IPS DF 6.9 (cell line): ENCODE results near the gene MYL1.

ENCODE experiments used
- DNase-seq: peaks from one replicate; pipeline ENCODE4 v3.0.0-alpha.2; 2013; ENCODE audit warnings: low read depth, low spot score
- H3K27ac ChIP-seq: one replicate; pipeline ENCODE4 v1.5.1; 2013; ENCODE audit warnings: low read length, control low read depth
- H3K27me3 ChIP-seq: 2 replicates; pipeline ENCODE4 v1.6.1; 2013; ENCODE audit warnings: mild to moderate bottlenecking, low read length; ENCODE audit not compliant: control insufficient read depth, insufficient read depth
- H3K36me3 ChIP-seq: 2 replicates; pipeline ENCODE4 v1.6.1; 2013; ENCODE audit warnings: low read length; ENCODE audit not compliant: control insufficient read depth, insufficient read depth
- H3K4me1 ChIP-seq: 2 replicates; pipeline ENCODE4 v1.6.1; 2013; ENCODE audit warnings: low read length; ENCODE audit not compliant: control insufficient read depth, insufficient read depth
- H3K4me3 ChIP-seq: 2 replicates; pipeline ENCODE4 v1.5.1; 2013; ENCODE audit warnings: mild to moderate bottlenecking, low read length
- H3K9me3 ChIP-seq: 2 replicates; pipeline ENCODE4 v1.6.1; 2013; ENCODE audit warnings: low read length, inconsistent platforms; ENCODE audit not compliant: control insufficient read depth, insufficient read depth
- WGBS: extraction: QIAGEN DNeasy Blood & Tissue Kit; methylation state at CpG from one replicate; pipeline ENCODE4 v1.1.7; 2013; ENCODE audit warnings: mixed read lengths, missing lambda C conversion rate; ENCODE audit not compliant: insufficient read length, insufficient coverage; 5-methylcytosine and 5-hydroxymethylcytosine counted together

MYL1 gene

GRCh38 chr2:210268281-210268680 is 46.7 kb downstream of the MYL1 start:
- DNase-seq, result no peak
- WGBS, result no CpG with 5 or more reads among the region's 1 CpG
- no peaks in the 10 kb centered on the region for H3K27me3 ChIP-seq

GRCh38 chr2:210267698-210268097 is 47.3 kb downstream of the MYL1 start:
- Histone ChIP-seq H3K36me3 (no peaks in the 10 kb centered on the region), H3K9me3 (no peaks in the 10 kb centered on the region), H3K4me3 (no peak overlapping the region), H3K27me3 (no peaks in the 10 kb centered on the region), H3K27ac (no peak overlapping the region), H3K4me1 (no peaks in the 10 kb centered on the region)
- no CpG with 5 or more reads among the region's 1 CpG for WGBS
- DNase-seq, result no peak

More at GRCh38 chr2:210268281-210268680, 46.7 kb downstream of the MYL1 start:
- Histone ChIP-seq H3K36me3 (no peaks in the 10 kb centered on the region), H3K4me3 (no peak overlapping the region), H3K4me1 (no peaks in the 10 kb centered on the region), H3K27ac (no peak overlapping the region), H3K9me3 (no peaks in the 10 kb centered on the region)

GRCh38 chr2:210264282-210264681 is 50.7 kb downstream of the MYL1 start:
- H3K36me3 ChIP-seq, result no peaks in the 10 kb centered on the region
- no peak overlapping the region for H3K4me3 ChIP-seq
- H3K27me3 ChIP-seq, result no peaks in the 10 kb centered on the region
- no peaks in the 10 kb centered on the region for H3K9me3 ChIP-seq
- no peak for DNase-seq
- H3K27ac ChIP-seq, result no peak overlapping the region
- no peaks in the 10 kb centered on the region for H3K4me1 ChIP-seq
- WGBS, result no CpG with 5 or more reads among the region's 1 CpG

DNA sequence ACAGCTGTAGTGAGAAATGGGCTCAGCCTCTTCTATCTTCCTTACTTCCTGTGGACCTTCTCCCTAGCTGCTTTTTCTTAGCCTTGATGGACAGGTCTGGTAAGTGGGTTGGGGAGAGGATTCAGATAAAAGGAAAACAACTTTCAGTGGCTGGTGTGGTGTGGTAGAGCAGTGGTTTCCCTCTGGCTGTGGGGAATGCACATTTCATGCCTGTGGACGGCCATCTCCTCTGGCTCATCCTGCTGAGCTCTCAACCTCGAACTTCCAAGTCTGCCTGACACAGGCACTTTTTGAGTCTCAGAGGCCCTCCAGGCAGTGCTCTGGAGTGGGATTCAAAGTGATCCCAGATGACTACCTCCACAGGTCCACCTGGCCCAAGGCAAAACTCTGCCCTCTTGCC is 51.1 kb downstream of the MYL1 start:
- Histone ChIP-seq H3K27ac (no peak overlapping the region), H3K9me3 (no peaks in the 10 kb centered on the region), H3K36me3 (no peaks in the 10 kb centered on the region), H3K4me3 (no peak overlapping the region), H3K4me1 (no peaks in the 10 kb centered on the region), H3K27me3 (no peaks in the 10 kb centered on the region)
- DNase-seq, result no peak
- WGBS, result no CpG with 5 or more reads among the region's 2 CpGs

- Histone ChIP-seq H3K4me1 (no peaks in the 10 kb centered on the region), H3K4me3 (no peak overlapping the region), H3K36me3 (no peaks in the 10 kb centered on the region), H3K27ac (no peak overlapping the region), H3K9me3 (no peaks in the 10 kb centered on the region), H3K27me3 (no peaks in the 10 kb centered on the region)
- no peak for DNase-seq
- no CpG with 5 or more reads among the region's 2 CpGs for WGBS
These were observed 52.9 kb downstream of the MYL1 start for GRCh38 chr2:210262036-210262435.

DNA sequence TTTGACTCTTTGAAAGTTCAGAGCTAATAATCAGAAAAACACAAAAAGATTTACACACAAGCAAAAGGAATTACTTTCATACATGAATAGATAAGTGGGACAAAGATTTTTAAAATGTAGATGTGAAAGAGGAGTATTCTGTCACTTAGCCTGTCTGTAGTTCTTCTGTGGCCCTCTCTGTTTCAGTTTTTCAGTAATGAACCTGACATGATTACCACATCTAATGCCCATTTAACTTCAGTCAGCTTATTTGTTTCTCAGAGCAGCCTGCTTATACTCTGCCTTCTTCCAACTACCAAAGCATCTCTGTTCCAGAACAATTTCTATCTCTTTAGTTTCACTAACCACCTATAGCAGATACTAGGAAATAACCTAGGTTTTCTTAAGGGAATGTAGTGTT is 55.3 kb downstream of the MYL1 start:
- H3K4me1 ChIP-seq, result no peaks in the 10 kb centered on the region
- no peaks in the 10 kb centered on the region for H3K36me3 ChIP-seq
- no peaks in the 10 kb centered on the region for H3K27me3 ChIP-seq
- no peaks in the 10 kb centered on the region for H3K9me3 ChIP-seq
- no peak overlapping the region for H3K4me3 ChIP-seq
- H3K27ac ChIP-seq, result no peak overlapping the region
- no peak for DNase-seq

GRCh38 chr2:210252699-210253606 is 62.0 kb downstream of the MYL1 start:
- Histone ChIP-seq H3K9me3 (no peaks in the 10 kb centered on the region), H3K36me3 (no peaks in the 10 kb centered on the region), H3K27ac (no peak overlapping the region), H3K4me1 (no peaks in the 10 kb centered on the region), H3K27me3 (no peaks in the 10 kb centered on the region), H3K4me3 (no peak overlapping the region)
- no peak for DNase-seq
- no CpG with 5 or more reads among the region's 7 CpGs for WGBS

DNA sequence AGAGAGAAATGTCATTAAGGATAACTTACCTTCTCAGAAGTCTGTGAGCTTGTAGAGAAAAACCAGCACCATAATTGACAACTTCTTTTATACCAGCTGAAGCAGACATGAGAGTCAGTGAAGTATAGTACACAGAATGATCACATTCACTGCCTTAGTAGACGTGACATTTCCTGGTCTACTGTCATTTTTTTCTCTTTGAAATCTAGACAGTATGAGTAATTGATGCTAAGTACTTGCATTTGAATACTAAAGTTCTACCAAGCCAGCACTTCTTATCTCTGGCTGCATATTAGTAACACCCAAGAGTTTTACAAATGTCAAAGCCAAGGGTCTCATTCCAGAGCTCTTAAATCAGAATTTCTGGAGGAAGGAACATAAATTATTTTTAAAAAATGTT is 64.4 kb downstream of the MYL1 start:
- no peak overlapping the region for H3K27ac ChIP-seq
- H3K27me3 ChIP-seq, result no peaks in the 10 kb centered on the region
- DNase-seq, result no peak
- H3K4me1 ChIP-seq, result no peaks in the 10 kb centered on the region
- no peaks in the 10 kb centered on the region for H3K9me3 ChIP-seq
- H3K4me3 ChIP-seq, result no peak overlapping the region
- H3K36me3 ChIP-seq, result no peaks in the 10 kb centered on the region
- WGBS, result no CpG with 5 or more reads among the region's 1 CpG
